B cell (primary cell): ENCODE data around the gene CEP112. TPM values are rescaled to one million over a fixed set of nuclear protein-coding genes. Genes with fewer than 3 reads are reported as not detected.

ENCODE experiments used
- ATAC-seq: fragments of 200-7000 bp; cut with Tn5 transposase; one replicate; pipeline ENCODE4 v1.10.0; 2021; ENCODE audit warnings: low read depth, mild to moderate bottlenecking, moderate number of reproducible peaks, moderate library complexity
- CTCF ChIA-PET: fragments of 350-600 bp; sonication (Branson Sonifier 250); formaldehyde crosslinking; loops from one replicate; lab custom pipeline; 2021; ENCODE audit warnings: antibody characterized with exemption, inconsistent platforms; lab: Charles Lee
- POLR2A ChIA-PET: fragments of 350-600 bp; sonication (Branson Sonifier 250); formaldehyde crosslinking; loops from one replicate; lab custom pipeline; 2021; ENCODE audit warnings: antibody characterized with exemption; lab: Charles Lee
- DNase-seq: peaks from one replicate; pipeline ENCODE4 v3.0.0; 2013
- H2AFZ ChIP-seq: 2 replicates; pipeline ENCODE4 v1.6.1; 2012; ENCODE audit warnings: mild to moderate bottlenecking, low read depth, low read length; ENCODE audit not compliant: insufficient read depth, poor library complexity, severe bottlenecking
- H3K27ac ChIP-seq, 2 donors: 1 replicate in 1 of 2; 2 replicates in 1 of 2; pipeline ENCODE4 v1.5.1; 2012 to 2013; ENCODE audit warnings: low read length in 2 of 2, mild to moderate bottlenecking in 2 of 2, moderate library complexity in 1 of 2
- H3K27me3 ChIP-seq, 4 experiments: fragments of 200-600 bp in 1 of 4; sonication (generic) in 1 of 4; replicated peaks in 1 of 4; 1 replicate in 2 of 4; 2 replicates in 2 of 4; pipeline versions ENCODE4 v1.6.1 to v1.7.0; 2013 to 2016; ENCODE audit warnings: low read length in 3 of 4, mild to moderate bottlenecking in 2 of 4, mixed read lengths in 1 of 4, moderate library complexity in 1 of 4; ENCODE audit not compliant: insufficient read depth in 4 of 4, control insufficient read depth in 3 of 4; ENCODE audit errors: control extremely low read depth in 1 of 4
- H3K36me3 ChIP-seq, 2 experiments: replicated peaks in 1 of 2; 1 replicate in 1 of 2; 2 replicates in 1 of 2; pipeline versions ENCODE4 v1.6.1 to v1.7.1; 2013; ENCODE audit warnings: low read length in 1 of 2; ENCODE audit not compliant: insufficient read depth in 2 of 2, control insufficient read depth in 1 of 2; ENCODE audit errors: control extremely low read depth in 1 of 2, extremely low read depth in 1 of 2
- H3K4me1 ChIP-seq, 2 donors: fragments of 200-600 bp in 1 of 2; sonication (generic) in 1 of 2; 1 replicate in 1 of 2; 2 replicates in 1 of 2; pipeline versions ENCODE4 v1.5.1 to v1.6.1; 2013 to 2017; ENCODE audit warnings: low read length in 2 of 2; ENCODE audit not compliant: control insufficient read depth in 2 of 2, insufficient read depth in 2 of 2
- H3K4me2 ChIP-seq: replicated peaks from 2 replicates; pipeline ENCODE3; 2012; ENCODE audit warnings: mild to moderate bottlenecking, low read depth, low read length; ENCODE audit not compliant: poor library complexity, severe bottlenecking
- H3K4me3 ChIP-seq, 5 experiments: fragments of 200-600 bp in 1 of 5; sonication (generic) in 1 of 5; 1 replicate in 3 of 5; 2 replicates in 2 of 5; pipeline versions ENCODE4 v1.5.1 to v1.7.0; 2011 to 2016; ENCODE audit warnings: low read length in 4 of 5, mild to moderate bottlenecking in 4 of 5, low read depth in 2 of 5, control low read depth in 1 of 5, moderate library complexity in 1 of 5; ENCODE audit not compliant: insufficient read depth in 1 of 5; ENCODE audit errors: control extremely low read depth in 1 of 5, extremely low read depth in 1 of 5
- H3K79me2 ChIP-seq: fragments of 200-600 bp; sonication (generic); one replicate; pipeline ENCODE4 v1.6.0; 2016; ENCODE audit warnings: low read length; ENCODE audit not compliant: control insufficient read depth, insufficient read depth
- H3K9ac ChIP-seq: fragments of 200-600 bp; sonication (generic); 2 replicates; pipeline ENCODE4 v1.6.1; 2017; ENCODE audit warnings: mild to moderate bottlenecking, low read length, moderate library complexity
- H3K9me3 ChIP-seq, 3 donors: one replicate each; pipeline versions ENCODE4 v1.6.1 to v1.7.1; 2013; ENCODE audit warnings: low read length in 2 of 3; ENCODE audit not compliant: control insufficient read depth in 2 of 3, insufficient read depth in 1 of 3; ENCODE audit errors: control extremely low read depth in 1 of 3
- H4K20me1 ChIP-seq: 2 replicates; pipeline ENCODE4 v1.6.0; 2012; ENCODE audit warnings: mild to moderate bottlenecking, low read length; ENCODE audit not compliant: insufficient read depth, control insufficient read depth, poor library complexity, severe bottlenecking
- H3K27ac Mint-ChIP-seq: one replicate; pipeline ENCODE4 v1.8.0; 2021; ENCODE audit warnings: mixed read lengths
- H3K27me3 Mint-ChIP-seq: one replicate; pipeline ENCODE4 v1.8.0; 2021; ENCODE audit warnings: mixed read lengths
- H3K4me1 Mint-ChIP-seq: one replicate; pipeline ENCODE4 v1.8.0; 2021; ENCODE audit warnings: mixed read lengths
- H3K4me3 Mint-ChIP-seq: one replicate; pipeline ENCODE4 v1.8.0; 2021; ENCODE audit warnings: mixed read lengths
- H3K9me3 Mint-ChIP-seq: one replicate; pipeline ENCODE4 v1.8.0; 2022; ENCODE audit warnings: mixed read lengths; ENCODE audit not compliant: insufficient read depth
- EZH2 ChIP-seq: IDR thresholded peaks from 2 replicates; pipeline ENCODE4 v1.6.1; 2012; ENCODE audit warnings: borderline replicate concordance, low read depth, mild to moderate bottlenecking, moderate library complexity, low read length; ENCODE audit not compliant: insufficient read depth, poor library complexity, severe bottlenecking
- WGBS: methylation state at CpG from one replicate; pipeline ENCODE4 v1.1.5; 2013; ENCODE audit warnings: missing lambda C conversion rate; ENCODE audit not compliant: insufficient coverage; 5-methylcytosine and 5-hydroxymethylcytosine counted together
- intact Hi-C: fragments of 100-400 bp; cut with micrococcal nuclease; formaldehyde crosslinking; loops from one replicate; pipeline ENCODE4 v1.10.0; 2022
- polyA plus RNA-seq: library from polyadenylated mRNA; depleted of rRNA; stranded (reverse); fragments of >200 nt; gene quantifications from 2 replicates; pipeline ENCODE4 v1.2.3, GENCODE V29; 2012
- total RNA-seq, 2 donors: library from RNA; stranded (reverse); fragments of 120-200 nt in 1 of 2; gene quantifications; 1 replicate in 1 of 2; 2 replicates in 1 of 2; pipeline versions ENCODE4 v1.2.3 to v1.2.4, GENCODE V29; 2013 to 2022
- TF ChIP-seq, protein P1 (sequence below): fragments of 200-600 bp; IDR thresholded peaks from one replicate; pipeline ENCODE4 v1.8.0; 2022; ENCODE audit warnings: antibody characterized with exemption, mild to moderate bottlenecking

Gene CEP112
- total and polyA plus RNA-seq, 2 donors (not counting 1 experiment from before 2014, with no cell fraction given): 0.57 to 4.6 TPM

DNA sequence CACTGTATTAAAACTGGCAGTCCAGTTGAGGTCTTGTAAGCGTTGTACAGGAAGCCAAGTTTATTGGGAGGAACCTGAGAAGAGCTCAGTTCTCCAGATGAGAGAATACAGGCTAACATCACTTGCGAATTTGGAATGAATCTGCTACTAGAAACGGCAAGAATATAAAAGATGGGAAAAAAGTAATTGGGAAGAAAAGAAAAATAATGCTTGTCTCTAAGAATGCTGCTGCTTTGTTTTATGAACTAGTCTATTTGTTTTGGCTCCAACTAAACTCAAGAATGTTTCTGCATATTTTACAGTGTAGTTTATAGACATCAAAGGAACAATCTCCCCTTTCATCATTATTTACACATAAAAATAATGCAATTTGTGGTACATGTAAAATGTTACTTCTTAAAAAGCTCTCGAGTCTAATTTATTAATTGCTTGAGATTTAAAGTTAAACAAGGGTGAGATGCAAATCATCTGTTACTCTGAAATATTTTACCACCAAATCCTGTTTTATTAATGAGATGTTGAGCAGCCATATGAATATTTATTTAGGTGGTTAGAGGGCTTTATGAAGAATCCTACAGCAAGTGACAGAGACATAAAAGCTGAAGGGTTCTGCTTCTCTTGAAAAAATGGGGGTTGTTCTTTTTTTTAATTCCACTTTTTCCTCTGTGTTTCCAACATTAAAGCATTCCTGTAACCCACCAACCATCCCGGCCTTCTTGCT lies 468.3 kb downstream of the CEP112 start:
- no peak for TF ChIP-seq EZH2
- TF ChIP-seq, protein P1, sequence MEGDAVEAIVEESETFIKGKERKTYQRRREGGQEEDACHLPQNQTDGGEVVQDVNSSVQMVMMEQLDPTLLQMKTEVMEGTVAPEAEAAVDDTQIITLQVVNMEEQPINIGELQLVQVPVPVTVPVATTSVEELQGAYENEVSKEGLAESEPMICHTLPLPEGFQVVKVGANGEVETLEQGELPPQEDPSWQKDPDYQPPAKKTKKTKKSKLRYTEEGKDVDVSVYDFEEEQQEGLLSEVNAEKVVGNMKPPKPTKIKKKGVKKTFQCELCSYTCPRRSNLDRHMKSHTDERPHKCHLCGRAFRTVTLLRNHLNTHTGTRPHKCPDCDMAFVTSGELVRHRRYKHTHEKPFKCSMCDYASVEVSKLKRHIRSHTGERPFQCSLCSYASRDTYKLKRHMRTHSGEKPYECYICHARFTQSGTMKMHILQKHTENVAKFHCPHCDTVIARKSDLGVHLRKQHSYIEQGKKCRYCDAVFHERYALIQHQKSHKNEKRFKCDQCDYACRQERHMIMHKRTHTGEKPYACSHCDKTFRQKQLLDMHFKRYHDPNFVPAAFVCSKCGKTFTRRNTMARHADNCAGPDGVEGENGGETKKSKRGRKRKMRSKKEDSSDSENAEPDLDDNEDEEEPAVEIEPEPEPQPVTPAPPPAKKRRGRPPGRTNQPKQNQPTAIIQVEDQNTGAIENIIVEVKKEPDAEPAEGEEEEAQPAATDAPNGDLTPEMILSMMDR: no peak
- H3K4me1 Mint-ChIP-seq: no peaks in the 10 kb centered on the region
- H3K27me3 Mint-ChIP-seq: peaks cover 18% of the 10 kb centered on the region
- ChIA-PET CTCF (no interaction called here), POLR2A (no interaction called here)
- Histone ChIP-seq H3K27me3 (no peaks in the 10 kb centered on the region), H3K36me3 (no peaks in the 10 kb centered on the region), H3K79me2 (no peaks in the 10 kb centered on the region), H3K4me2 (no peak overlapping the region), H3K9ac (no peak overlapping the region), H3K4me3 (no peak overlapping the region), H3K27ac (no peak overlapping the region), H3K4me1 (no peaks in the 10 kb centered on the region), H4K20me1 (no peaks in the 10 kb centered on the region), H3K9me3 (no peaks in the 10 kb centered on the region), H2AFZ (no peak overlapping the region)
- no peak overlapping the region for H3K4me3 Mint-ChIP-seq
- no peaks in the 10 kb centered on the region for H3K9me3 Mint-ChIP-seq
- WGBS: 100% methylated on average over 2 of the region's 5 CpGs
- no peak for ATAC-seq
- no peak overlapping the region for H3K27ac Mint-ChIP-seq
- DNase-seq: no peak
- intact Hi-C loops: no loop called here

DNA sequence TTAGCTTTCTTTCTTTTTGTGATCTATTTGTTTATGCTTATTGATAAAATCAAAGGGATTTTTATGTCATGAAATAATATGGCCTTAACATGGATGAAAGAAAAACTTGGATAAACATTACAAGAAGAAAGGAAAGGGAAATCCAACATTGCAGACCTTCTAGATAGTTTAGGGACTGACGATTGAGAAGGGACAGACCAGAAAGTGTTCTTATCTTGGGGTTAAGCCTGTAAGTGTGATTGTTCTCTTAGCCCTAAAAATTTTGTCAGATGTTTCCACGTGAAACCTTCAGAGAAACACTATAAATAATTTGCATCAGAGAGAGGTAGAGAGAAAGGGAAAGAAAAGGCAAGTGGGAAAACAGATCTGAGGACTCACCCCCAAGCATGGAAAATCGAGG lies 473.3 kb downstream of the CEP112 start:
- H3K9ac ChIP-seq: no peak overlapping the region
- H3K27me3 Mint-ChIP-seq: peaks cover 15% of the 10 kb centered on the region
- no peak overlapping the region for H3K27ac Mint-ChIP-seq
- no peak overlapping the region for H3K4me3 Mint-ChIP-seq
- TF ChIP-seq, protein P1: no peak
- no peak for TF ChIP-seq EZH2
- no peak overlapping the region for H3K4me3 ChIP-seq
- no peak overlapping the region for H3K4me2 ChIP-seq
- H3K27ac ChIP-seq: no peak overlapping the region
- H3K9me3 Mint-ChIP-seq: no peaks in the 10 kb centered on the region
- no peaks in the 10 kb centered on the region for H3K27me3 ChIP-seq
- no peaks in the 10 kb centered on the region for H3K4me1 Mint-ChIP-seq
- H4K20me1 ChIP-seq: no peaks in the 10 kb centered on the region
- H3K4me1 ChIP-seq: no peaks in the 10 kb centered on the region
- no peak overlapping the region for H2AFZ ChIP-seq
- H3K36me3 ChIP-seq: no peaks in the 10 kb centered on the region
- no peaks in the 10 kb centered on the region for H3K9me3 ChIP-seq
- no peak for DNase-seq
- ChIA-PET POLR2A (no interaction called here), CTCF (no interaction called here)
- no peaks in the 10 kb centered on the region for H3K79me2 ChIP-seq
- ATAC-seq: no peak
- WGBS: 81% methylated on average over 2 of the region's 3 CpGs
- intact Hi-C loops: no loop called here
